ENCODE results near the gene ZNF619.

The ZNF619 gene

DNA sequence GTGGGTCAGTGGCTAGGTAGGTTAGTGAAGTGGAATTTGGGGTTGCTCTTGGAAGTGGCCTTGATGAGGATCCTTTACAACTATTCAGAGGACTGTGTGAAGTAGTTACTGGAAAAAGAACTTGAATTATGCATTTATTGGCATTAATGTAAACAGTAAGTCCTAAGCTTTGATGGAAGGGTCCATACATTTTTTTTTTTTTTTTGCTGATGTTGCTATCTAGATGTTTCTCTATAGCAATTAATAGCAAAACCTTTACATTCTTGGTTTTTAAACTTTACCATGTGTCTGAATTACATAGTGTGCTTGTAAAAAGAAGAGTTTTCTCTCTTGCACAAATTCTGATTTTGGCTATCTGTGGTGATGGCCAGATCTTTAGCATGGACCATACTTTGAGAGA, 57.4 kb downstream of the ZNF619 start:
- DNase-seq (ENCODE audit: low read depth): no peak
